ENCODE measurements around the gene HNRNPU. TPM values are rescaled to one million over a fixed set of nuclear protein-coding genes. Genes with fewer than 3 reads are reported as not detected.

Gene HNRNPU
- total RNA-seq: 165 TPM
- long read RNA-seq, full-length matches to known transcripts: 102 of 111 reads
- long read RNA-seq, partial matches to known transcripts: 7 of 111 reads
- long read RNA-seq, other reads (novel, unspliced or antisense): 2 of 111 reads

DNA sequence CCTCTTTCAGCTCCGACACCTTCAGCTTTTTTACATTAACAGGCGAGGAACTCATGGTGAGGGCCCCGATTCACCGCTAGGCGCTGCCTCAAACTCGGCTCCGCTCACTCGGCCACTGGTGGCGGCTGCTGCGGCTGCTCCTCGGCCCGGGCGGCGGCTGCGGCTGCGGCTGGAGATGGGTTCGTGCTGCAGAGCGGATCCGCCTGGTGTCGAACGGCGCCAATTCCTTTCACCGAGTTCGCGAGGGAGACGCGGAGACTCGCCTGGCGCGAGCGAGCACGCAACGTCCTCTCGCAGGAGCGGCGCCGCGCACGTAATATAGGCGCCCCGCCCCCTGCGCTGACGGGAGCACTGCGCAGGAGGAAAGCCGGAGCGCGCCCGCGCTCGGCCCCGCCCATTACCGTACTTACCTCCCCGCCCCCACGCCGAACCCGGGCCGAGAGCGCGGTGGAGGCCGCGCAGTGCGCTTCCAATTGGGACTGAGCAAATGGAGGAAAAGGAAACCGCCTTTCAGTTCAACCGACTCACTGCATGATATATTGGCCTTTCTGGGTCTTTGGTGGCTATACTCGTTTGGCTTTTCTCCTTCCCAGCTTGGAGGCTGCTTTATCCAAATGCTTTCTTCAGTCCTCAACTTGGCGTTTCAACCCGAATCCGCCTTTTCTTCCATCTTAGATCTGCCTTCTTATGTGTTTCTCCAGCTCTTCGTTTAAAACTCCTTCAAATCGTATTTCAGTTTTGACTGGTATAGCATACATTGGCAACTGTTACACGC, at the start of gene HNRNPU:
Gene HNRNPU (minus strand): TSS at position 291 of the 775 bp plus-strand sequence. CDS start 236 bp downstream, at position 55.
- intact Hi-C loops (cut with DNase I): loop anchor here (1.0 to 5.0 kb wide), 4 partner anchors 30 to 178 kb away; no protein-coding TSS in a partner anchor
- peak; percentile 94 for ATAC-seq
- peak; percentile 99 for DNase-seq (ENCODE audit: missing footprints)

DNA sequence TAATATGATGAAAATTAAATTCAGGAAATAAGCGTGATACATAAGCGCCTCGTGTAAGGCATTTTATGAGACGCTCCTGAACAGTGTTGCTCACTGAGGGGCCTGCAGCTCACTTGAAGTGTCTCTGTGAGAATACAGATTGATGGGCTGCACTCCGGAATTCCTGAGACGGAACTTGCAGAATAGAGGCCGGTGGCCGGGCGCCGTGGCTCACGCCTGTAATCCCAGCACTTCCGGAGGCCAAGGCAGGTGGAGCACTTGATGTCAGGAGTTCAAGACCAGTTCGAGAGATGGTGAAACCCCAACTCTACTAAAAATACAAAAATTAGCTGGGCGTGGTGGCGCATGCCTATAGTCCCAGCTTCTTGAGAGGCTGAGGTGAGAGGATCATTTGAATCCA, 49.5 kb upstream of the HNRNPU start:
- ATAC-seq (no peak), DNase-seq (ENCODE audit: missing footprints) (no peak)
- intact Hi-C loops (cut with DNase I): no loop called here

DNA sequence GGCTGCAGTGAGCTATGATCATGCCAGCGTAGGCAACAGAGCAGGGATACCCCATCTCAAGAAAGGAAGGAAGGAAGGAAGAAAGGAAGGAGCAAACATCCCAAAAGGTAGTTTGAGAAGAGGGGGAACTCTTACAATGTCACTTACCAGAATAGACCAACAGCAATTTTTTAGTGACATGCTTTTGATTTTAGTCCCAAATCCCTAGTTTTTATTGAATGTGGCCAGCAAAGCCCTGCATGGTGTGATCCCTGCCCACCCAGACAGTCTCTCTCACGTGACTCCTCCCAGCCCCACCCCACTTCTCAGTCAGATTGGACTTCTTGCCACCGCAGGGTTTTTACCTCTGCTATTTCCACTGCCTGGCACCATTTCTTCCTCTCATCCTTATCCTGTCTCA, 39.8 kb upstream of the HNRNPU start:
- no peak for ATAC-seq
- intact Hi-C loops (cut with DNase I): no loop called here
- no peak for DNase-seq (ENCODE audit: missing footprints)

DNA sequence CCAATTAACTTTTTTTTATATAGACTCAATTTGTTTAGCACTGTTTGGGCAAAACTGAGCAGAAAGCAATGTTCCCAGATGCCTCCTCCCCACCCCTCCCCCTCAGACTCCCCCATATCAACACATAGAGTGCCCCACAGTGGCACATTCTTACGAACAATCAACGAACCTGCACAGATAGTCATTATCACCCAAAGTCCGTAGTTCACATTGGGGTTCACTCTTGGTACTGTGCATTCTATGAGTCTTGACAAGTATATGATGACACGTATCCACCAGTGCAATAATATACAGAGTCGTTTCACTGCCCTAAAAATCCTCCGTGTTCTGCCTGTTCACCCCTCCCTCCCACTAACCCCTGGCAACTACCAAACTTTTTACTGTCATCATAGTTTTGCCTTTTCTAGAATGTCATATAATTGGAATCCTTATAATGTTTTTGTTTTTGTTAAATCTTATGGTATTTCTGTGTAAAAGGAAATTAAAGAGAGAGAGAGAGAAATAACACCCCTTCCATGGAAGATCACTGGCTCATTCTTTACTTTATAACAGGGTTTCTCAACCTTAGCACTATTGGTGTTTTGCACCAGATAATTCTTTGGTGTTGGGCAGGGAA, 37.2 kb upstream of the HNRNPU start:
- no peak for ATAC-seq
- intact Hi-C loops (cut with DNase I): no loop called here
- DNase-seq (ENCODE audit: missing footprints): no peak

DNA sequence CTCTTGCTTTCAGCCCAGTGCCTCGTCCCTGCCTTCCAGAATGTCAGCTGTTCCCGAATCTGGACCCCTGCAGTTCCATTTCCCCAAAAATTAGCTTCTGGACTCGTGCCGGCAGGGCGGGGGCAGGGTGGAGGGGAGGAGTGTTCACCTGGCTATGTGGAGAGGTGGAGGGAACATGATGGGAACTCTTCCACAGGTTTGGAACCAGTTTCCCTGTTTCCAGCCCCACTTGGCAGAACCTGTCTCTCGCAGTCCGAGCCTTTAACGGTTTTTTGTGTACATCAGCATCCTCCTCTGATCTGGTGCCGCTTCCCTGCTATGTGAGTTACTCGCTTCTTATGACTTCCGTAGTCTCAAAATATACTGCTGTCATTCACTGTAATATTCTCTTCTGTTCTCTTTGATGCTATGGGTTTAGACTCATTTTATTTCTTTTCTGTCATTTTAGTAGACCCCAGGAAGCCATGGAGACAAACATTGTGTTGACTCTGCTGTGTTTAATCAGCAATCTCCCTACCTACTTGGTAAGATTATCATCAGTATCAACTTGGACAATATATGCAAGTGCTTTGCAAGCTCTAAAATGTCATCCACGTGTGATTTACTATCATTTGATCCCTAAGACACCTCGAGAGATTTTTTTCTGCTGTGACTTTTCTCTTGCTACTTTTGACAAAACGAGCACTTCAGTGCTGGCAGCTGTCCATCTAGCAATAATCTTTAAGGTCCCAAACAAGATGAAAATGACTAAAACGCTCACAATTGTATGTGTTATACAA, 33.3 kb upstream of the HNRNPU start:
- intact Hi-C loops (cut with DNase I): no loop called here
- no peak for DNase-seq (ENCODE audit: missing footprints)
- ATAC-seq: no peak

DNA sequence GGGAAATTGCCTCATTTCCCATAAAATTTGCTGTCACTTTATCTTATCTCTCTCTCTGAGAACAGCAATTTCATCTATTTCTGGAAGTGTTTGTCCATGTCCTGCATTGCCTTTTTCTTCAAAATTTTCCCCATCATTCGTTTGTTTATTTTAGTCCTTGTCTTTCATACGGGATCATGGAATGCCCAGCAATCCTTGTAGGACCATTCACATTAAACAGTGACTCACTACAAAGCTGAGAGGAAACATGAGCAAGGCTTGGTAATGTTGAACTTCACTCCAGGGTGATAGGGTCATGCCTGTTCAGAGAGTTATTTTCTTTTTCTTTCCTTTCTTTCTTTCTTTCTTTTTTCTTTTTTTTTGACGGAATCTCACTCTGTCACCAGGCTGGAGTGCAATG, 32.2 kb upstream of the HNRNPU start:
- no peak for DNase-seq (ENCODE audit: missing footprints)
- intact Hi-C loops (cut with DNase I): no loop called here
- ATAC-seq: no peak

DNA sequence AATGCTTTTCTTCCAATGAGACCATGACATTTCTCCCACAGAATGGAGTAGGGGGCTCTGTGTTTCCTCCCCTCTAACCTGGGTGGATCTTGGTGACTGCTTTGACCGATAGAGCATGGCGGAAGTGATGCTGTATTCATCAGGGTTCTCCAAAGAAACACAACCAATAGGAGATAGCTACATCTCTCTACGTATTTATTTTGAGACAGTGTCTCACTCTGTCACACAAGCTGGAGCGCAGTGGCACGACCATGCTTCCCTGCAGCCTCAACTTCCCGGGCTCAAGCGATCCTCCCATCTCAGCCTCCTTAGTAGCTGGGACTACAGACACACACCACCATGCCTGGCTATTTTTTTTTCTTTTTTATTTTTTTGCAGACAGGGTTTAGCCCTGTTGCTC, 29.5 kb upstream of the HNRNPU start:
- DNase-seq (ENCODE audit: missing footprints) (no peak), ATAC-seq (no peak)
- intact Hi-C loops (cut with DNase I): no loop called here

DNA sequence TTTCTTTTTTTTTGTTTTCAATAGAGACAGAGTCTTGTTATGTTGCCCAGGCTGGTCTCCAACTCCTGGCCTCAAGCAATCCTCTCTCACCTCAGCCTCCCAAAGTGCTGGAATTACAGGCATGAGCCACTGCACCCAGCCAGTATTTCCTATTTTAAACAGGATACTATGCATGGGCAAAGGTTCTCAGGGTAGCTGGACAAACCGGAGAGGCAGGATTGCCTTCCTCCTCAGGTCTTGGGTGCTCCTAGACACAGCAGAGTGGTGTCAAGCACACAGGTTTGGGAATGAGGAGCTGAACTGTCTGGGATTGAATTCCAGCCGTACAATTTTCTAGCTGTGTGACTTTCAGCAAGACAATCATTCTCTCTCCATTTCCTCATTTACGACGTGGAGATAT, 22.9 kb upstream of the HNRNPU start:
- ATAC-seq (no peak), DNase-seq (ENCODE audit: missing footprints) (no peak)
- intact Hi-C loops (cut with DNase I): no loop called here

DNA sequence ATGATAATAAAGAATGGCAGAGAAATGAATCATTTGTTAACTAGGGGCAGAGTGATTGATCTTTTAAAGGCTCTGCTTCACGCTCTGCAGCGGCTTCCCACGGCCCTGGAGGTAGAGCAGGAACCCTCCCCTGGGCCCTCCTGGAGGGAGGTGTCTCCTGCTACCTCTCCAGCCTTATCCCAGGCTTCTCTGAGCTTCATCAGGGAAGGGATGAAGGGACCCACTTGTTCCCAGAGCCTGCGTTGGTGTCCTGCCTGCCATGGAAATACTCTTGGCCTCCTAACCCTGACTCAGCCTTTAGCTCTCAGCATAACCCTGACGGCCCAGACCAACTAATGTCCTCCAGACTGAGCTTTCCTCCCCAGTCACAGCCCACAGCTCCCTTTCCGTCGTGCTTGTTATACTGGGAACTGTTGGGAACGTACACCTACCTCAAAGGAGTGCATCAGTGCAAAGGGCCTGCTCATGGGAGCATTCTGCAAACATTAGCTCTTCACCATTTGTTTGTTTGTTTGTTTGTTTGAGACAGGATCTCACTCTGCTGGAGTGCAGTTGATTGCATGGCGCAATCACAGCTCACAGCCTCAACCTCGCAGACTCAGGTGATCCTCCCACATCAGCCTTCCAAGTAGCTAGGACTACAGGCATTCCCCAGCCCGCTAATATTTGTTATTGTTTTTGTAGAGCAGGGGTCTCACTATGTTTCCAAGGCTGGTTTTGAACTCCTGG, 17.4 kb upstream of the HNRNPU start:
- intact Hi-C loops (cut with DNase I): no loop called here
- DNase-seq (ENCODE audit: missing footprints) (no peak), ATAC-seq (no peak)

DNA sequence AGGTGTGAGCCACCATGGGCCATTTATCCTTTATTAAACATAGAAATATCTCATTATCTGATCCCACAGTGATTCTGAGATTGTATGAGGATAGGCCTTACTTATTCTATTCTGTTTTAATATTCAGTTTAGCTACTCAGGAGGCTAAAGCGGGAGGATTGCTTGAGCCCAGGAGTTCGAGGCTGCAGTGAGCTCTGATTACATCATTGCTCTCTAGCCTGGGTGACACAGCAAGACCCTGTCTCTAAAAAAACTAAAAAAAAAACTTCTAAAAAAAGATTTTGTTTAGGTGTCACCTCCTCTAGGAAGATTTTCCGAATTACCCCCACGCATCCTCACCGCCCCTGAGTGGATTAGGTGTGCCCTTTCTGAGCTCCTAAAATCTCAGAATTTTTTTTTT, 14.3 kb upstream of the HNRNPU start:
- ATAC-seq (no peak), DNase-seq (ENCODE audit: missing footprints) (no peak)
- intact Hi-C loops (cut with DNase I): no loop called here

DNA sequence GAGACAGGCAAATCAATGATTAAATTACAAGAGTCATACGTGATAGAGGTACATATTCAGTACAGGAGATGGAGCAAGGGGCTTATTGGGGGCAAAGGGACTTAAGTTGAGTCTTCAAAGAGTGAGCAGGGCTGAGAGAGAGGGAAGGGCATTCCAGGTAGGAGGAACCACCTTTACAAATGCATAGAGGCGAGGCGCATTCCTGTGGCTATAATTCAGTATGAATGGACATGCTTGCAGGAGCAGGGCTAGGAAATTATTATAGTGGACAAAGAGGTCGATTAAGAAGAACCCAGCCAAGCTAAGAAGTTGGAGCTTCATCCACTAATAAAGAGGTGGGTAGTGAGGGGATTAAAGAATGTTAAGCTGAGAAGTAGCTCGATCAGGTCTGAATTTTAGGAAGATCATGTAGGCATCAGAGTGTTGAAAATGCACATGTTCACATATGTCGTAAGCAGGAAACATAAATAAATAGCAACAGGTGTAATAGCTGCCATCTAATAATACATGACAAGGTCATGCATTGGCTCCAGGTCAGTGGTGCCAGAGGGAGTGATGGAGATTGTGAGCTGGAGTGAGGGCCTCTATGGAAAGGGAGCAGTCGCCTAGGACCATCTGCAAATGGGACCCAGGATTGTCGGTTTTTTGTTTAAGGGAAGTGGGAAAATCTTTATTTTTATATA, 12.0 kb upstream of the HNRNPU start:
- ATAC-seq: no peak
- no peak for DNase-seq (ENCODE audit: missing footprints)
- intact Hi-C loops (cut with DNase I): no loop called here

DNA sequence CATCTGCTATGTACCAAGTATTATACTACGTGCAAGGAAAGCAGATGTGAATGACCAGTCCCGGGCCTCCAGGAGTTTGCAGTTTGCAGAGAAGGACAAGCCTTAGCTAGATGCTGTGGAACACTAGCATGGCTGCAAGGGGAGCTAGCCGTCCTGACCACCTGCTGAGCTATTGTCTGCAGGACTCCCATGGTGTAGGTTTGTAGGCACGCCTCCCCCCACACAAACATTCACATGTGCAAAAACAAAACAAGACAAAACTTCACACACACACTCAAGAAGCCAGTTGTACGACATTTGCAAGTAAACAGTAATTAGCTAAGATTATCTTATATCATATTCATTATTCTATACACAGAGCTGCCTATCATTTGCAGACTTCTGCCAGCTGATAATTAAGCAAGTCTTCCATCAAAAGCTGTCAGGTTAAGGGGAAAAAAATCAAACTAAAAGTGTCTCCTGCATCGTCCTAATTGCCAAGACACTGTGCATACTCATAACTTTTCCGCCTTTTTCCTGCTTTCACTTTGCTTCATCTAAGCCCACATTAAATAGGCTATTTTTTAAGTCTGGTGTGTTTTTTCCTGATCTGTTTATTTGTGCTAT, 10.7 kb upstream of the HNRNPU start:
- no peak for DNase-seq (ENCODE audit: missing footprints)
- intact Hi-C loops (cut with DNase I): no loop called here
- no peak for ATAC-seq

DNA sequence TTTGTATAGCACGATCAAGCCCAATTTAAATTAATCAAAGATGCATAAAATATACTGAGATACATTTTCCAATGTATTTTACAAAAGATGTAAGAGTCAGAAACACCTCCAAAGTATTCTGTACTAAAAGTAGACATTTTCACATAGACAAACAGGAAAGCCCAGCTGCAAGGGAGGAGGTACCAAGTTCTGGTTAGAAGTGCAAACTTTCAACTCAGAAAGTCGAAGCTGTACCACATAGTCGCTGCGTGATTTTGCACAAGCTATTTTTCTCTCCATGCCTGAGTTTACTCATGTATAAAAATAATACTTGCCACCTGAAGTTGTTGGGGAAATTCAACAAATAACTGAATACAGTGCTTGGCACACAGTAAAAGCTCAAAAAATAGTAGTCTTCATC, 5.6 kb upstream of the HNRNPU start:
- DNase-seq (ENCODE audit: missing footprints) (no peak), ATAC-seq (no peak)
- intact Hi-C loops (cut with DNase I): loop anchor here (5.0 kb wide), 1 partner anchor 47 kb away; no protein-coding TSS in a partner anchor

DNA sequence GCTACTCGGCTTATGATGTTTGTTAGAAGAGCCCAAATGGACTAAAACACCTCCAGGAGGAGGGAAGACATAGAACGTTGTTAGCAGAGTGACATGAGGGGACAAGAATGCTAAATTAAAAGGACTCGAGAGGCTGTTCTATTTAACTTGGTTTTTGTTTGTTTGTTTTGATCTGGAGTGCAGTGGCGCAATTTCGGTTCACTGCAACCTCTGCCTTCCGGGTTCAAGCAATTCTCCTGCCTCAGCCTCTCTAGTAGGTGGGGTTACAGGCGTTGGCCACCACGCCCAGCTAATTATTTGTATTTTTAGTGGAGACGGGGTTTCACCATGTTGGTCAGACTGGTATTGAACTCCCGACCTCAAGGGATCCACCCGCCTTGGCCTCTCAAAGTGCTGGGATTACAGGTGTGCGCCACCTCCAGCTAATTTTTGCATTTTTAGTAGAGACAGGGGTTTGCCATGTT, 5.1 kb upstream of the HNRNPU start:
- intact Hi-C loops (cut with DNase I): loop anchor here (5.0 kb wide), 1 partner anchor 48 kb away; no protein-coding TSS in a partner anchor
- ATAC-seq: no peak
- DNase-seq (ENCODE audit: missing footprints): no peak

DNA sequence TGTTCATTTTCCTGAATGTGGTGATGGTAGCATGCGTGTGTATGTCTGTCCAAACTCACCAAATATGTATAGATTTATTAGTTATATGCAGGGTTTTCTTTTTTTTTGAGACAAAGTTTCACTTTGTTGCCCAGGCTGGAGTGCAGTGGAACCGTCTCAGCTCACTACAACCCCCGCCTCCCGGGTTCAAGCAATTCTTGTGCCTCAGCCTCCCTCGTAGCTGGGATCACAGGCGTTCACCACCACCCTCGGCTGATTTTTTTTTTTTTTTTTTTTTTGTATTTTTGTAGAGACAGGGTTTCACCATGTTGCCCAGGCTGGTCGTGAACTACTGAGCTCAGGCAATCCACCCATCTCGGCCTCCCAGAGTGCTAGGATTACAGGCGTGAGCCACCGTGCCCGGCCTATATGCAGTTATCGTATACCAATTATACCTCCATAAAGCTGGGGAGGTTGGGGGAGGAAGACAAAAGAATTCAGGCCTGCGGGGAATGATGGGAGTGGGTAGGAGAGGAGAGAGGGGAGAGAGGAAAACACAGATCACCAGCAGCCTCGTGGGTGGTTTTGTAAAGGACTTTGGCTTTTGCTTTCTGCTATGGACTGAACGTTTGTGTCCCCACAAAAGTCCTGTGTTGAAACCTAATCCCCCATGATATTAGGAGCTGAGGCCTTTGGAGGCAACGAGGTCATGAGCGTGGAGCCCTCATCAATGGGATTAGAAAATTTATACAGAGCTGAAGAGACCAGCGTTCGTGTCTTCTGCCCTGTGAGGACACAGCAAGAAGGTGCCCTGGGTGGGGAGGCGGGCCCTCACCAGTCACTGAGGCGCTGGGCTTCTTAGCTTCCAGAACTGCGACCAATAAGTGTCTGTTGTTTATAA, 4.4 kb upstream of the HNRNPU start:
- intact Hi-C loops (cut with DNase I): loop anchor here (5.0 kb wide), 1 partner anchor 49 kb away; no protein-coding TSS in a partner anchor

DNA sequence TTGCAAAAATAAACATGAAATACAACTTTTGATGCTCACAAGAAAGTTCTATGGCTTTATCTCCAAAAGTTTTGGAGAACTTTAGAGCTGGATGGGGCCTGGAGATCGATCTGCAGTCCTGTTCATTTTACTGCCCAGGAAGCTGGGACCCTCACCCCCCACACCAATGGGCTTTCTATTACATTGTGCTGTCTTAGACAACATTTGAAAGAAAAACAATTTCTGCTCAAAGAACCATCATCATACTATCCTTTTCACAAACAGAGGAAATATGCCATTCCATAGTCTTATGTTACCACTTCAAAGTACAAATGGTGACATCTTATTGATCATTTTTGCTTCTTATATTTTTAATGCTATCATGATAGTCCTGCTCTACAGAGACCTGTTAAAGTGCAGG, 2.0 kb upstream of the HNRNPU start:
- DNase-seq (ENCODE audit: missing footprints) (no peak), ATAC-seq (no peak)
- intact Hi-C loops (cut with DNase I): loop anchor here (5.0 kb wide), 1 partner anchor 51 kb away; no protein-coding TSS in a partner anchor

More for the DNA sequence above, 4.4 kb upstream of the HNRNPU start:
- DNase-seq (ENCODE audit: missing footprints): no peak
- ATAC-seq: no peak

DNA sequence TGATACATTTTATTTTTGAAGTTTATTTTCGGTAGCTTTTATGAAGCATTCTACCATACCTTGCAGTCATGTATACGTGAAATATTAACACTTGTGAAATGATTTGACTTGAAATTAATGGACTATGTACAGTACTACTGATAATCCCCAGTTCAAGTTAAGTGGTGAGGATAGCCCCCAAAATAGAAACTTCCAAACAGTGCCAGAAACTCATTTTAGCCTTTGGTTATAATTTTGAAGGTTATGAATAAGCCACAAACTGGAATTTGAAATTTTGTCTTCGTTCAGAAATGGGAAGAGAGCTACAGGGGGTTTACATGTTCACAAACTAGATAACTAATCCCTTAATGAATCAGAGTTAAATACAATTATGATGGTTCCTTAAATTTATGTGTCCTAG, 1.5 kb upstream of the HNRNPU start:
- intact Hi-C loops (cut with DNase I): loop anchor here (5.0 kb wide), 1 partner anchor 51 kb away; no protein-coding TSS in a partner anchor
- no peak for ATAC-seq
- DNase-seq (ENCODE audit: missing footprints): no peak

Measured in Right ventricle myocardium inferior (tissue), 1 donor.